Stimulated activated CD8-positive, alpha-beta memory T cell treated with anti-CD3 and anti-CD28 coated beads, Interleukin-12 subunit alpha, Interleukin-12 subunit beta, amount 100 ng/mL, for 4 hours (primary cell): ENCODE data around the gene SNRPD3.
"Not testable (repeated sequence)": the region's sequence is repeated elsewhere in the genome, so short reads cannot be mapped to it uniquely, and the experiment has no call there.

Experiments
- DNase-seq: peaks from one replicate; pipeline ENCODE4 v3.0.0-alpha.2; 2020; ENCODE audit warnings: low read depth

SNRPD3 gene

GRCh38 chr22:24614794-24615193, 59.0 kb downstream of the SNRPD3 start:
- not testable (repeated sequence) for DNase-seq

GRCh38 chr22:24621244-24621643, 65.4 kb downstream of the SNRPD3 start:
- DNase-seq: not testable (repeated sequence)

DNA sequence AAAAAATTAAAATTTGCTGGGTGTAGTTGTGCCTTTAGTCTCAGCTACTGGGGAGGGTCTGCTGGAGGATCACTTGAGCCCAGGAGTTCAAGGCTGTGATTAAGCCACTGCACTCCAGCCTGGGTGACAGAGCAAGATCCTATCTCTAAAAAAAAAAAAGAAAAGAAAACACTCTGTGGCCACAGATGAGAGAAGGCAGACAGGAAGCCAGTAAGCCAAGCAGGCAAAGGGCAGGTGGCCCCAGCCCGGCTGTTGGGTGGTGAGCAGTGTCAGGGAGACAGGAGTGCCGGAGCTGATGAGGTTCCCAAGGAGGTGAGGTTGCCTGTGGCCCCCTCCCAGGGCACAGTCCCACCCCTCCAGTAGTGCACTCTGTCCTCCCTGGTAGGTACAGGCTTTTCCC, 66.8 kb downstream of the SNRPD3 start:
- not testable (repeated sequence) for DNase-seq
